HL-60 (cell line): Measurements from ENCODE around the gene ANKH.

Experiments
- CTCF ChIP-seq: IDR thresholded peaks from one replicate; pipeline ENCODE4 v1.5.1; 2011; ENCODE audit warnings: low read length, control low read depth, inconsistent platforms; ENCODE audit not compliant: insufficient read depth
- GABPA ChIP-seq: IDR thresholded peaks from 2 replicates; pipeline ENCODE4 v1.6.1; 2012; ENCODE audit warnings: low read depth
- POLR2AphosphoS5 ChIP-seq: IDR thresholded peaks from 2 replicates; pipeline ENCODE4 v1.6.1; 2012; ENCODE audit warnings: low read depth
- REST ChIP-seq: IDR thresholded peaks from 2 replicates; pipeline ENCODE4 v1.6.1; 2012; ENCODE audit warnings: low read depth; ENCODE audit not compliant: insufficient replicate concordance
- SPI1 ChIP-seq: IDR thresholded peaks from 2 replicates; pipeline ENCODE4 v1.6.1; 2012; ENCODE audit warnings: low read depth, mild to moderate bottlenecking, borderline replicate concordance

DNA sequence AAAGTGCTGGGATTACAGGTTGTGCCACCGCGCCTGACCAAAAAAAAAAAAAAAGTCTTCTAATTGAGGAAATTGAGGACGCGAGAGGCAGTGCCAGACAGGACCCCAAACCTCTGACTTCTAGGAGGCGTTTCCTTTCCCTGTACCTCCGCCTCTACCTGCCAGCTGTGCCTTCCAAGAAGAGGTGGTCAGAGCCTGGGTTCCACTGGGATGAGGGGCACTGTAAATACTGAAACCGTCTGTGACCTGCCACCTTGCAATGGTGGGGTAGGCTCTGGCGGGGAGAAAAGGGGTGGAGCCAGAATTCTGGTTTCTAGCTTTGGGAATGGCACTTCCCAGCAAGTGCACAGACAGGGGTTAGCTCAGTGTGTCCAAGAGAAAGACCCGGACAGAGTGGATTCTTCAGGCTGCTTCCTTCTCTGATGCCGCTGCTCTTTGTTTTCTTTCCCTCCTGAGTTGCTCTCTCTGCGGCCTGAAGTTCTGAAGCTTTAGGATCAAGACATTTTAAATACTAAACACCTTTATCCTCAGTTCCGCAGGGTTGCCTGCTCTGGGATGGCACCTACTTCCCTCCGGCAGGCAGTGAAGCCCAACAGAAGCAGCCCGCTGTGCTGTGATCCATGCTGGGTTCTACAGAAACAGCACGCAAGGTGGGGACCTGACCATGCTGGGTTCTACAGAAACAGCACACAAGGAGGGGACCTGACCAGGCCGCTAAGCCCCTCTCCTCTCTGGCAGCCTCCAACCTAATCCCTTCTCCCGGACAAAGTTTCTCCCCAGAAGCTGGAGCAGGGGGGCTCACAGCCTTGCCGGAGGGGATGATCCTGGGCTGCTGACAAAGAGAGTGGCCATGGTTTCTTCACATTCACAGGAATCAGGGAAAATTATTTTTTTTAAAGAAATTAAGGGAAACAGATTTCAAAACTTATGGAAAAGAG lies 141.9 kb downstream of the ANKH start:
- no peak for TF ChIP-seq CTCF
- no peak for TF ChIP-seq REST
- TF ChIP-seq SPI1: no peak
- TF ChIP-seq POLR2AphosphoS5: no peak
- TF ChIP-seq GABPA: no peak
